Activated B cell treated with CpG ODN at 0.5 μM for 24 hours (primary cell): Measurements from ENCODE around the gene GPD2. TPM values are rescaled to one million over a fixed set of nuclear protein-coding genes. Genes with fewer than 3 reads are reported as not detected.
"Not testable (repeated sequence)": the region's sequence is repeated elsewhere in the genome, so short reads cannot be mapped to it uniquely, and the experiment has no call there.

Experiments
- ATAC-seq: fragments of 200-7000 bp; cut with Tn5 transposase; one replicate; pipeline ENCODE4 v1.10.0; 2021; ENCODE audit warnings: low read depth, mild to moderate bottlenecking, moderate library complexity
- CTCF ChIA-PET: fragments of 350-600 bp; sonication (Branson Sonifier 250); formaldehyde crosslinking; loops from one replicate; lab custom pipeline; 2021; ENCODE audit warnings: antibody characterized with exemption; lab: Charles Lee
- POLR2A ChIA-PET: fragments of 350-600 bp; sonication (Branson Sonifier 250); formaldehyde crosslinking; loops from one replicate; lab custom pipeline; 2021; ENCODE audit warnings: antibody characterized with exemption; lab: Charles Lee
- DNase-seq: peaks from one replicate; pipeline ENCODE4 v3.0.0; 2022
- H3K27ac Mint-ChIP-seq: one replicate; pipeline ENCODE4 v1.8.0; 2020; ENCODE audit warnings: mixed read lengths
- H3K27me3 Mint-ChIP-seq: one replicate; pipeline ENCODE4 v1.8.0; 2021; ENCODE audit warnings: mixed read lengths
- H3K36me3 Mint-ChIP-seq: one replicate; pipeline ENCODE4 v1.8.0; 2021; ENCODE audit warnings: low read depth, mixed read lengths
- H3K4me1 Mint-ChIP-seq: one replicate; pipeline ENCODE4 v1.8.0; 2021; ENCODE audit warnings: mixed read lengths
- H3K4me3 Mint-ChIP-seq: one replicate; pipeline ENCODE4 v1.8.0; 2020; ENCODE audit warnings: mild to moderate bottlenecking, mixed read lengths
- H3K9me3 Mint-ChIP-seq: one replicate; pipeline ENCODE4 v1.8.0; 2020; ENCODE audit warnings: mixed read lengths
- CTCF ChIP-seq: fragments of 200-600 bp; IDR thresholded peaks from one replicate; pipeline ENCODE4 v1.8.0; 2022; ENCODE audit warnings: antibody characterized with exemption, mild to moderate bottlenecking
- intact Hi-C: fragments of 100-400 bp; cut with micrococcal nuclease; formaldehyde crosslinking; loops from one replicate; pipeline ENCODE4 v1.15.1; 2024
- total RNA-seq: library from RNA; stranded (reverse); gene quantifications from 2 replicates; pipeline ENCODE4 v1.2.3, GENCODE V29; 2022

The GPD2 gene
- total RNA-seq, 1 donor from 2014 or later = 17.8 TPM

DNA sequence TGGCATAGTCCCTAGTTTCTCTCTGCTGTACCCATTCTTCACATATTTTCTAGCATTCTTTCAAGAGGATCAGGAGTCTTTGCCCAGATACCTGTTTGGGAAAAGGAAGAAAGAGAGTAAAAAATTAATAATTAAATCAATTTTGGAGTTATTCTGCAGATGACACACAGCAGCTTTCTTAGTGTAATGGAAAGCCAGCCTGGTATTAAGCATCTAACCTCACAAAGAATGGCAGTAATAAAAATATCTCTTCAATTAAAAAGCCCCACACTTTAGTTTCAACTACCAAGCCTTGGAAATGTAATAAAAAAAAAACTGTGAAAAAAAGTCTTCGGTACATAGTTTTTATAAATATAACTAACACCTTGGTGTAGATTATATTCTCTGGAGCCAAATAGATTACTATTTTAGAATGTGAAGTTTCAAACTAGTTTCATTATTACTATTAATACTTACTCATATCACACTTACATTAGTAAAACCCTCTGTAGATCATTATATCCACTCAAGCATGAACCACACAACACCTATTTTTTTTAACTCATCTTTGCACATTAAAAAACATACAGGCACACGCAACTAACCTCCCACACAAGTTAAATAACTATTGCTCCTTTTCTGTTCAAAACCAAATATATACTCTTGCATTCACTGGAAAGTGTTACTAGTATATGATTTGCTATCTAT lies 90.9 kb downstream of the GPD2 start:
- POLR2A ChIA-PET = interaction anchor here (0.7 to 1.1 kb wide), 2 partner anchors 91 to 186 kb away, joined by 3 to 5 read pairs; partner anchors contain the start of gene GPD2
- Mint-ChIP-seq H3K27me3 (no peaks in the 10 kb centered on the region), H3K4me3 (peak overlapping the region; percentile 38), H3K27ac (peak overlapping the region; percentile 41), H3K9me3 (no peaks in the 10 kb centered on the region), H3K4me1 (peaks cover 9% of the 10 kb centered on the region), H3K36me3 (peaks cover 18% of the 10 kb centered on the region)
- CTCF ChIA-PET = no interaction called here
- intact Hi-C loops = loop anchor here (1.0 to 2.0 kb wide), 4 partner anchors 11 to 192 kb away; partner anchors contain the start of gene GPD2
- DNase-seq (no peak), ATAC-seq (peak; percentile 83)
- TF ChIP-seq CTCF = no peak

DNA sequence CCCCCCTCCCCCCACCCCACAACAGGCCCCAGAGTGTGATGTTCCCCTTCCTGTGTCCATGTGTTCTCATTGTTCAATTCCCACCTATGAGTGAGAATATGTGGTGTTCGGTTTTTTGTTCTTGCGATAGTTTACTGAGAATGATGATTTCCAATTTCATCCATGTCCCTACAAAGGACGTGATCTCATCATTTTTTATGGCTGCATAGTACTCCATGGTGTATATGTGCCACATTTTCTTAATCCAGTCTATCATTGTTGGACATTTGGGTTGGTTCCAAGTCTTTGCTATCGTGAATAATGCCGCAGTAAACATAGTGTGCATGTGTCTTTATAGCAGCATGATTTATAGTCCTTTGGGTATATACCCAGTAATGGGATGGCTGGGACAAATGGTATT lies 92.4 kb downstream of the GPD2 start:
- CTCF ChIA-PET = not testable (repeated sequence)

DNA sequence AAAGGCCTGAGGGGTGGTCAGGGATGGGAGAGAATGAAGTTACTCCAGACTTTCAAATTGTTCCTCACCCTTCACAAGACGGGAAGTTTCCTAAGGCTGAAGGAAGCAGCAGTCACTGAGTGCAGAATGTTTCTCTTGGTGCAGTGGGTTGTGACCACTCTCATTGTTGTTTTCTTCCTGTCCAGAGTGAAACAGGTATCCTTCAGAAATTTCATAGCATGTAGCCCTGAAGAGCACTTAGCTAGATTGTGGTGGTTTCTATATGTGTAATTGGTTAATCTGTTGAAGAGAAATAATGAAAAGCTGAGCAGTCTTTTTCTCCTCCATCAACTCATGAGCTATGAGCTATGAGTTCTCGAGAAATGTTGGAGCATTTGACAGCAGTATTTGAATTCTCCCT lies 96.8 kb downstream of the GPD2 start:
- peaks cover 22% of the 10 kb centered on the region for H3K4me1 Mint-ChIP-seq
- TF ChIP-seq CTCF = no peak
- ChIA-PET POLR2A (interaction anchor here (2.3 kb wide), 1 partner anchor 198 kb away, joined by 5 read pairs; no protein-coding TSS in a partner anchor), CTCF (no interaction called here)
- H3K27ac Mint-ChIP-seq = no peak overlapping the region
- no peak for DNase-seq
- intact Hi-C loops = no loop called here
- H3K36me3 Mint-ChIP-seq = peaks cover 5% of the 10 kb centered on the region
- no peak overlapping the region for H3K4me3 Mint-ChIP-seq
- no peak for ATAC-seq
- no peaks in the 10 kb centered on the region for H3K27me3 Mint-ChIP-seq
- H3K9me3 Mint-ChIP-seq = no peaks in the 10 kb centered on the region

More for the DNA sequence above, 92.4 kb downstream of the GPD2 start:
- H3K9me3 Mint-ChIP-seq, H3K4me3 Mint-ChIP-seq, intact Hi-C loops, POLR2A ChIA-PET, ATAC-seq, H3K27ac Mint-ChIP-seq, H3K27me3 Mint-ChIP-seq, DNase-seq: not testable (repeated sequence)
- Mint-ChIP-seq H3K36me3 (peaks cover 12% of the 10 kb centered on the region), H3K4me1 (peaks cover 19% of the 10 kb centered on the region)

DNA sequence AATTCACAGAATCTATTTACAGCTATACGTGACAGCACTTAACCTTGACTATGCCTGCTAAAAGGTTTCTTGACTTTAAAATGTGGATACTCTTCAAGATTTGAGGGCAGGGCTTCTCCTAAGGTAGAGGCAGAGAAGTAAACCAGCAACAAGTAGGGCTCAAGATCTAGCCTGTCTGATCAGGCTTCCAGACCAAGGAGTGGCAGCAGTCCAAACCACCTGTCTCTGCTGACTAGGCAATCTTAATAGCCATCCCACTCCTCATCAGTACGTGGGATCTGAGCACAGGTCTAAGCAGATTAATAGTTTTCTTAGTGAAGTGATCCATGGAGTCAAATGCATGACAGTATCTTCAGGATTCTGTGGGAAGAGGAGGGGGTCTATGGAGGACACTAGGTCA lies 100.4 kb downstream of the GPD2 start:
- DNase-seq (no peak), ATAC-seq (no peak)
- POLR2A ChIA-PET = interaction anchor here (1.4 kb wide), 1 partner anchor 203 kb away, joined by 3 read pairs; no protein-coding TSS in a partner anchor
- intact Hi-C loops = no loop called here
- Mint-ChIP-seq H3K9me3 (no peaks in the 10 kb centered on the region), H3K4me1 (peaks cover 39% of the 10 kb centered on the region), H3K27me3 (no peaks in the 10 kb centered on the region), H3K36me3 (peaks cover 2% of the 10 kb centered on the region), H3K4me3 (no peak overlapping the region), H3K27ac (peak overlapping the region; percentile 10)
- CTCF ChIA-PET = no interaction called here
- no peak for TF ChIP-seq CTCF

DNA sequence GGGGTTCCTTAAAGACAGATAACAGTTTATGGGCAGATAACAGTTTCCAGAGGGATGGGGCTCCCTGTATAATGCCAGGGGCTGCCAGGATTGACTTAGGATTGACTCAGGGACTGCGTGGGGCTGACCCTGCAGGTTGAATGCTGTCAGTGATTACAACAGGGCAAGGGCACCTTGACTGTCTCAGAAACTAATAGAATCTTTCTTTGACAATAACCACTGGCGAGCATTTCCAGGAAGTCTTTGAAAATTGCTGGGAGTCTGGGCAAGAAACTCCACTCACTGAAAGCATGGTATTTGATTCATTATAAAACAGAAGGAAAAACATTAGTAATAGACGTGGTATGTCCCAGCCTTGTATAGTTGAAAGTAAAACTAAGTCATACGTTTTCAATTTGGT lies 101.0 kb downstream of the GPD2 start:
- H3K27ac Mint-ChIP-seq = peak overlapping the region; percentile 10
- no peaks in the 10 kb centered on the region for H3K27me3 Mint-ChIP-seq
- peaks cover 39% of the 10 kb centered on the region for H3K4me1 Mint-ChIP-seq
- no peaks in the 10 kb centered on the region for H3K9me3 Mint-ChIP-seq
- H3K4me3 Mint-ChIP-seq = no peak overlapping the region
- ChIA-PET CTCF (interaction anchor here (1.0 kb wide), 1 partner anchor 202 kb away, joined by 3 read pairs; no protein-coding TSS in a partner anchor), POLR2A (interaction anchor here (1.4 kb wide), 1 partner anchor 203 kb away, joined by 3 read pairs; no protein-coding TSS in a partner anchor)
- intact Hi-C loops = no loop called here
- no peak for ATAC-seq
- H3K36me3 Mint-ChIP-seq = peaks cover 5% of the 10 kb centered on the region
- TF ChIP-seq CTCF = no peak
- DNase-seq = no peak
